HFFc6 (cell line): Measurements from ENCODE around the gene KRT222. TPM values are rescaled to one million over a fixed set of nuclear protein-coding genes. Genes with fewer than 3 reads are reported as not detected.

Experiments used
- DNase-seq: peaks from one replicate; pipeline ENCODE4 v3.0.0-alpha.2; 2018
- H3K27ac Mint-ChIP-seq: 2 replicates; pipeline ENCODE4 v1.8.0; 2020; ENCODE audit warnings: mild to moderate bottlenecking, mixed read lengths
- H3K27me3 Mint-ChIP-seq: 2 replicates; pipeline ENCODE4 v1.8.0; 2021; ENCODE audit warnings: mild to moderate bottlenecking, moderate library complexity, mixed read lengths; ENCODE audit not compliant: insufficient read depth
- H3K36me3 Mint-ChIP-seq: 2 replicates; pipeline ENCODE4 v1.8.0; 2021; ENCODE audit warnings: low read depth, mixed read lengths
- H3K4me1 Mint-ChIP-seq: 2 replicates; pipeline ENCODE4 v1.8.0; 2020; ENCODE audit warnings: low read depth, mixed read lengths
- H3K4me3 Mint-ChIP-seq: 2 replicates; pipeline ENCODE4 v1.8.0; 2020; ENCODE audit warnings: mild to moderate bottlenecking, moderate library complexity, mixed read lengths
- H3K9me3 Mint-ChIP-seq: 2 replicates; pipeline ENCODE4 v1.8.0; 2020; ENCODE audit warnings: mild to moderate bottlenecking, mixed read lengths
- long read RNA-seq: library from polyadenylated mRNA; unstranded; transcript quantifications from one replicate; pipeline ENCODE4 v2.0.0, GENCODE V29; 2019
- total RNA-seq, 6 experiments: library from RNA; stranded (reverse); fragmentation: NEBNext Ultra II Directional; extraction: Animal tissue kit (Norgen Biotek cat#: 25700); gene quantifications; 2 replicates in 1 of 6; 3 replicates in 5 of 6; pipeline ENCODE4 v1.2.3, GENCODE V29; 2021
- TF ChIP-seq, protein P1 (sequence below): fragments of 200-600 bp; sonication (generic); IDR thresholded peaks from 2 replicates; pipeline ENCODE4 v1.5.0; 2021; ENCODE audit warnings: antibody characterized with exemption, mild to moderate bottlenecking

The KRT222 gene
- total RNA-seq = not detected
- long read RNA-seq = 0 reads

DNA sequence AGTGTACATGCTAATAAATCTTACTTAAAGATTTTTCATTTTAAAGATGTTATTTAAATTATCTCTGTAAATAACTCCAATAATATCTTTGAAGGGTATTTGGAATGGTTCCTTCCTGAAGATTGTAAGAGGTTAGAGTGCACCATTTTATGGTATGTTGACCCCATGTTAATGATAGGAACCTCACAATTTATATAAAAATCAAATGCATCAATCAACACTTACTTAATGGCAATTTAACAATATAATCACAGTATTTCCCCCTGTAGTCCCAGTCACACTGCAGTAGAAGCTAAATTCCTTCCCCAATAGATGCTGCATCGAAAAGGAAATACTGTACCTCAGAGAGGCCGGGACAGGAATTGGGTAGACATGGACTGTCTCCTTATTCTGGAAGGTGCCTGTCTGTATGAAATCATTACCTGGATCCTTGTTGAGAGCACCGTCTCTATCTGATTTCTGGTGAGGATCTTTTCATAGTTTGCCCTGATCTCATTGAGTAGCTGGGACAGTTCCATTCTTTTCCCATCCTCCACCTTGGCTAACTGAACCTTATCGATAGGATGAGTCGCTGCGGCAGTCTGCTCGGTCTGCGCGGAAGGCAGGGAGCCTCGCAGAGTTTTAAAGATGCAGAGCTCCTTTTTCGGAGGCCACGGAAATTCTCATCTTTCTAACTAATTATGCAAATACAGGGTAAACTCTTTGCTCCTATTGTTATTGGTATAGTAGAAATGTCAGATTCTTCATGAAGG lies at the start of gene KRT222:
KRT222 (minus strand) TSS at position 596 of the 752 bp plus-strand sequence; CDS start at position 518, 78 bp downstream.
- no peaks in the 10 kb centered on the region; the same call in 1 of the 2 replicates for H3K4me1 Mint-ChIP-seq
- no peaks in the 10 kb centered on the region for H3K9me3 Mint-ChIP-seq
- H3K27me3 Mint-ChIP-seq = peaks cover 61% of the 10 kb centered on the region
- H3K36me3 Mint-ChIP-seq = no peaks in the 10 kb centered on the region
- H3K27ac Mint-ChIP-seq = no peak within 1 kb of the TSS
- no peak within 1 kb of the TSS for H3K4me3 Mint-ChIP-seq
- no peak for DNase-seq
- TF ChIP-seq, protein P1, sequence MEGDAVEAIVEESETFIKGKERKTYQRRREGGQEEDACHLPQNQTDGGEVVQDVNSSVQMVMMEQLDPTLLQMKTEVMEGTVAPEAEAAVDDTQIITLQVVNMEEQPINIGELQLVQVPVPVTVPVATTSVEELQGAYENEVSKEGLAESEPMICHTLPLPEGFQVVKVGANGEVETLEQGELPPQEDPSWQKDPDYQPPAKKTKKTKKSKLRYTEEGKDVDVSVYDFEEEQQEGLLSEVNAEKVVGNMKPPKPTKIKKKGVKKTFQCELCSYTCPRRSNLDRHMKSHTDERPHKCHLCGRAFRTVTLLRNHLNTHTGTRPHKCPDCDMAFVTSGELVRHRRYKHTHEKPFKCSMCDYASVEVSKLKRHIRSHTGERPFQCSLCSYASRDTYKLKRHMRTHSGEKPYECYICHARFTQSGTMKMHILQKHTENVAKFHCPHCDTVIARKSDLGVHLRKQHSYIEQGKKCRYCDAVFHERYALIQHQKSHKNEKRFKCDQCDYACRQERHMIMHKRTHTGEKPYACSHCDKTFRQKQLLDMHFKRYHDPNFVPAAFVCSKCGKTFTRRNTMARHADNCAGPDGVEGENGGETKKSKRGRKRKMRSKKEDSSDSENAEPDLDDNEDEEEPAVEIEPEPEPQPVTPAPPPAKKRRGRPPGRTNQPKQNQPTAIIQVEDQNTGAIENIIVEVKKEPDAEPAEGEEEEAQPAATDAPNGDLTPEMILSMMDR = no peak

DNA sequence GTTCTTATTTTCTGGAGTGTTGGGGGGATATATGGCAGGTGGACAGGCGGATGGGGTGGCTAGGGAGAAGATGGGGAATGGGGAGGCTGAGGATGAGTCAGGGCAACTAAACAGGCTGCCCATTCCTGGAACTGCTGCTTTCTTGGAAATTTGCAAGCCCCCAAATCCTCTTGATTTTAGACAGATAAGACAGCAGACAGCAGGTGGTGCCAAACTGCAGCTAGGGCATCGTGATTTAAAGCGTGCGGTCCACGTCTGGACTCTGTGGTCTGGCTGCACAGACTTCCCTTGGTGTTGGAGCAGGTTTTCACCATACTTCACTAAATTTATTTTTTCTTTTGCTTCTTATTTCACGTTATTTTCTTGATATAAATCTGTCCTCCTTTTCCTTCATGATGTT lies 49.5 kb upstream of the KRT222 start:
- no peaks in the 10 kb centered on the region for H3K4me1 Mint-ChIP-seq
- TF ChIP-seq, protein P1 = no peak
- H3K36me3 Mint-ChIP-seq = no peaks in the 10 kb centered on the region
- DNase-seq = no peak
- H3K4me3 Mint-ChIP-seq = no peak overlapping the region
- H3K27me3 Mint-ChIP-seq = peaks cover 46% of the 10 kb centered on the region
- H3K27ac Mint-ChIP-seq = no peak overlapping the region
- no peaks in the 10 kb centered on the region for H3K9me3 Mint-ChIP-seq

DNA sequence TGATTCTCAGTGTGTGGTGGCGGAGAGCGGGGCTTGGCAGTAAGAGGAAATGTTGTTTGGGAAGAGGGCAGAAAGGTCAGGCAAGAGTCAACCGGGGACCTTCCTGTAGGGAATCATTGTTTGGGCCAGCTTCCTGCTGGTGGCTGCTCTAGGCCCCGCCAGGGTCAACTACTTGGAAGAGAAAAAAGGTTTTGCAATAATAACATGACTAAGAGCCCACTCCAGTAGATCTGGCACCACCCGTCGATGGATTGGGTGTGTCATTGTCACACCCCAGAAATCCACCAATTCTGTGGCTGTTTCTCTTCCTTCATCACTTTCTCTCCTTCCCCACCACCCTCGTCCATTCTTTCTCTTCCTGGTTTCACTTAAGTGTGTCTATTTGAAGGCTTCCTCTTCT lies 42.8 kb upstream of the KRT222 start:
- DNase-seq = no peak
- Mint-ChIP-seq H3K36me3 (no peaks in the 10 kb centered on the region), H3K27me3 (peaks cover 30% of the 10 kb centered on the region), H3K9me3 (no peaks in the 10 kb centered on the region), H3K27ac (no peak overlapping the region), H3K4me3 (no peak overlapping the region), H3K4me1 (no peaks in the 10 kb centered on the region)
- TF ChIP-seq, protein P1 = no peak

DNA sequence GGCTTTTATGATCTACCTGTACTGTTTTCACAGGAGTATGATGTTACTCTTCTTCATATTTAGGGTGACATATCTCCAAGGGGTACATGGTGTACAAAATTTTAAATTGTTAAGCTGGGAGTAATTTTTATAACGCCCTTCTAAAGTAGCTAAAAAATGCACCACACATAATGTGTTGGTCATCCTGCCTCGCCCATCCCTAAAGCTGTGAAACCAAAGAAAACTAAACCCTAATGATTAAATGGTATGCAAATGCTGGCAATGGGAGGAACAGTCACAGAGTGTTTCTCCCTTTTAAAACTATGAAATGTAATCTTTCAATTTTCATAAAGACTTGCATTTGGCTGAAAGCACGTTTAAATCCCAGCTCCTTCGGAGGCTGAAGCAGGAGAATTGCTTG lies 40.6 kb upstream of the KRT222 start:
- no peaks in the 10 kb centered on the region for H3K36me3 Mint-ChIP-seq
- peaks cover 28% of the 10 kb centered on the region for H3K27me3 Mint-ChIP-seq
- TF ChIP-seq, protein P1 = no peak
- no peaks in the 10 kb centered on the region for H3K4me1 Mint-ChIP-seq
- no peak for DNase-seq
- no peaks in the 10 kb centered on the region for H3K9me3 Mint-ChIP-seq
- no peak overlapping the region for H3K4me3 Mint-ChIP-seq
- H3K27ac Mint-ChIP-seq = no peak overlapping the region

DNA sequence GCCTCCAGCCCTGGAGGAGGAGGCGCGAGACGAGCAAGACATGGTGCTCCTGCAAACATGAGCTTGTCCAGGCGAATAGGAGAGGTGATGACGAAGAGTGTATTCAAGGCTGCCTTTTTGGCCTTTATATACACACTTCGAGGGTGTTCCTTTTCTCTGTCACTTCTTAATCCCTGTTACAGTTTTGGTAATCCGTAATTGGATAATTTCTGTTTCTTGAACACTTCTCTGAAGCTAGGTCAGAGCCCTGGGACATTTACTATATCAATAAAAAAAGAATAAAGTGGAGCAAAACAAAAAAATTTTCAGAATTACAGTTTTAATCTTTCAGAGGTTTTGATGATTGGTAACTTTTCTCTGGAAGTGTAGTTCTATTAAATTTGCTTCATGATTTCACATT lies 38.7 kb upstream of the KRT222 start, which contains the start of gene KRT24:
KRT24 (minus strand) TSS at position 101 of the 400 bp plus-strand sequence; CDS start at position 42, 59 bp downstream.
- Mint-ChIP-seq H3K36me3 (no peaks in the 10 kb centered on the region), H3K9me3 (no peaks in the 10 kb centered on the region), H3K4me3 (no peak within 1 kb of the TSS), H3K4me1 (no peaks in the 10 kb centered on the region), H3K27me3 (peaks cover 32% of the 10 kb centered on the region), H3K27ac (no peak within 1 kb of the TSS)
- TF ChIP-seq, protein P1 = no peak
- no peak for DNase-seq
